GM19099 (cell line): ENCODE data around the gene PEAK3.

Source experiments
- POLR2A ChIP-seq: IDR thresholded peaks from 3 replicates; pipeline ENCODE4 v1.6.1; 2011; ENCODE audit warnings: low read depth; ENCODE audit not compliant: insufficient read length; ENCODE audit errors: extremely low read depth

Gene PEAK3

GRCh38 chr19:2242816-2243215, 39.2 kb downstream of the PEAK3 start:
- no peak for TF ChIP-seq POLR2A

GRCh38 chr19:2242092-2242537, 39.9 kb downstream of the PEAK3 start:
- TF ChIP-seq POLR2A: no peak

- no peak for TF ChIP-seq POLR2A
Observed at GRCh38 chr19:2240881-2241760, 40.9 kb downstream of the PEAK3 start.

- TF ChIP-seq POLR2A: no peak
Observed at GRCh38 chr19:2239771-2240770, 41.9 kb downstream of the PEAK3 start.

- no peak for TF ChIP-seq POLR2A
Observed at GRCh38 chr19:2239173-2239572, 42.8 kb downstream of the PEAK3 start.

- no peak for TF ChIP-seq POLR2A
Observed at GRCh38 chr19:2237869-2238153, 44.2 kb downstream of the PEAK3 start.

GRCh38 chr19:2237051-2237868, 44.7 kb downstream of the PEAK3 start:
- TF ChIP-seq POLR2A: no peak

GRCh38 chr19:2236314-2237050, 45.5 kb downstream of the PEAK3 start, which contains the start of the genes PLEKHJ1 and SF3A2:
Gene PLEKHJ1, minus strand, starts transcription at chr19:2236329. Its CDS starts 81 bp downstream, at chr19:2236248.
Gene SF3A2, plus strand, starts transcription at chr19:2236824. Its CDS starts 6,595 bp downstream, at chr19:2243419.
- peak; percentile 82 for TF ChIP-seq POLR2A

GRCh38 chr19:2236064-2236313, 46.0 kb downstream of the PEAK3 start:
- TF ChIP-seq POLR2A: peak; percentile 72

GRCh38 chr19:2235381-2236063, 46.5 kb downstream of the PEAK3 start:
- no peak for TF ChIP-seq POLR2A

GRCh38 chr19:2234996-2235380, 47.0 kb downstream of the PEAK3 start:
- no peak for TF ChIP-seq POLR2A

GRCh38 chr19:2233601-2234280, 48.2 kb downstream of the PEAK3 start:
- no peak for TF ChIP-seq POLR2A
